ENCODE results near the gene AGT. TPM values are rescaled to one million over a fixed set of nuclear protein-coding genes. Genes with fewer than 3 reads are reported as not detected.
A peak's percentile ranks its signal among the peaks of the same experiment; 100 is the strongest.

The AGT gene
- total and polyA plus RNA-seq, 3 donors from 2014 or later: 3.3 to 10.7 (median 4.6) TPM

- TF ChIP-seq CTCF (IDR thresholded peaks at IDR 0.05) (no peak), POLR2A (IDR thresholded peaks at IDR 0.05) (no peak)
- Histone ChIP-seq H3K27me3 (no peaks in the 10 kb centered on the region), H3K4me1 (no peaks in the 10 kb centered on the region), H3K4me3 (peak overlapping the region in 1 of 2 donors; percentile 31), H3K36me3 (ENCODE audit: low read depth, missing control alignments) (no peaks in the 10 kb centered on the region), H3K9me3 (no peaks in the 10 kb centered on the region), H3K27ac (no peak overlapping the region)
- 40 to 78% methylated on average over 5 of the region's 5 CpGs for WGBS, 2 donors
- no peak for DNase-seq
- intact Hi-C loops (cut with DNase I; ENCODE audit: low total_unique reads): no loop called here
These were observed 39.3 kb upstream of the AGT start for GRCh38 chr1:230753191-230753585.

- intact Hi-C loops (cut with DNase I; ENCODE audit: low total_unique reads): no loop called here
- no peak overlapping the region for H3K4me3 ChIP-seq
- H3K36me3 ChIP-seq (ENCODE audit: low read depth, missing control alignments): no peaks in the 10 kb centered on the region
- no peaks in the 10 kb centered on the region for H3K27me3 ChIP-seq
- H3K27ac ChIP-seq: no peak overlapping the region
- no peaks in the 10 kb centered on the region for H3K9me3 ChIP-seq
- WGBS, 2 donors: 81 to 82% methylated on average over 6 of the region's 6 CpGs
- TF ChIP-seq POLR2A (IDR thresholded peaks at IDR 0.05) (no peak), CTCF (IDR thresholded peaks at IDR 0.05) (no peak)
- H3K4me1 ChIP-seq: no peaks in the 10 kb centered on the region
- no peak for DNase-seq
These were observed 38.5 kb upstream of the AGT start for GRCh38 chr1:230752407-230752806.

- intact Hi-C loops (cut with DNase I; ENCODE audit: low total_unique reads): no loop called here
- Histone ChIP-seq H3K9me3 (no peaks in the 10 kb centered on the region), H3K4me1 (no peaks in the 10 kb centered on the region), H3K36me3 (ENCODE audit: low read depth, missing control alignments) (no peaks in the 10 kb centered on the region), H3K4me3 (no peak overlapping the region), H3K27me3 (no peaks in the 10 kb centered on the region), H3K27ac (no peak overlapping the region)
- TF ChIP-seq POLR2A (IDR thresholded peaks at IDR 0.05): no peak
- no peak for TF ChIP-seq CTCF (IDR thresholded peaks at IDR 0.05)
- no peak for DNase-seq
- 81 to 84% methylated on average over 6 of the region's 6 CpGs for WGBS, 2 donors
These were observed 37.2 kb upstream of the AGT start for GRCh38 chr1:230750986-230751625.

- TF ChIP-seq CTCF (IDR thresholded peaks at IDR 0.05) (no peak), POLR2A (IDR thresholded peaks at IDR 0.05) (no peak)
- intact Hi-C loops (cut with DNase I; ENCODE audit: low total_unique reads): no loop called here
- WGBS, 2 donors: 74 to 100% methylated on average over 1 to 5 of the region's 5 CpGs
- no peak for DNase-seq
- Histone ChIP-seq H3K9me3 (no peaks in the 10 kb centered on the region), H3K4me3 (no peak overlapping the region), H3K27ac (no peak overlapping the region), H3K27me3 (no peaks in the 10 kb centered on the region), H3K36me3 (ENCODE audit: low read depth, missing control alignments) (no peaks in the 10 kb centered on the region), H3K4me1 (no peaks in the 10 kb centered on the region)
These were observed 36.7 kb upstream of the AGT start for GRCh38 chr1:230750576-230750975.

DNA sequence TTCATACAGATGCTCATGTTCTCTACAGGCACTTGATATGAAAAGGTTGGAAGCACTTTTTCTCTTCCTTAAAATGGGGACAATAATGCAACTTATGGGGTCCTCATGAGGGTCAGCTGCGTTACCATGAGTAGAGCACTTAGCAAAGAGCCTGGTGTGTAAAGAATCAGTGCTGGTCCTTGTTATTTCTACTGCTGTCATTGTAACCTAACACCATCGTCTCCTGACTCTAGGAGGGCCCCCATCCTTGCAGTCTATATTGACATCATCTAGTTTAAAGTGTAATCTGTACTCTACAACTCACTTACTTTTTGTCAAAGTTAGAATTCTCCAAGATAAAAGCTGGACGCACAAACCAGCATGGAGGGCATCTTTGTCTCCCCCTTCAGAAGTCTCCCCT, 35.7 kb upstream of the AGT start:
- Histone ChIP-seq H3K27me3 (no peaks in the 10 kb centered on the region), H3K4me3 (no peak overlapping the region), H3K9me3 (no peaks in the 10 kb centered on the region), H3K4me1 (no peaks in the 10 kb centered on the region), H3K27ac (no peak overlapping the region), H3K36me3 (ENCODE audit: low read depth, missing control alignments) (no peaks in the 10 kb centered on the region)
- WGBS, 2 donors: 86 to 97% methylated on average over 3 of the region's 3 CpGs
- no peak for DNase-seq
- intact Hi-C loops (cut with DNase I; ENCODE audit: low total_unique reads): no loop called here
- no peak for TF ChIP-seq CTCF (IDR thresholded peaks at IDR 0.05)
- TF ChIP-seq POLR2A (IDR thresholded peaks at IDR 0.05): no peak

All from testis (tissue), 3 donors.